Stimulated activated naive CD8-positive, alpha-beta T cell treated with anti-CD3 and anti-CD28 coated beads, Interleukin-15, Interleukin-2, amounts not matched to agents 100 ng/mL and 50 ng/mL, for 24 hours (primary cell): ENCODE results near the gene STRN3.
"Not testable (repeated sequence)": the region's sequence is repeated elsewhere in the genome, so short reads cannot be mapped to it uniquely, and the experiment has no call there.

Source experiments
- H3K27ac Mint-ChIP-seq: one replicate; pipeline ENCODE4 v1.8.0; 2021; ENCODE audit warnings: mild to moderate bottlenecking, mixed read lengths
- H3K27me3 Mint-ChIP-seq: one replicate; pipeline ENCODE4 v1.8.0; 2021; ENCODE audit warnings: mixed read lengths
- H3K36me3 Mint-ChIP-seq: one replicate; pipeline ENCODE4 v1.8.0; 2021; ENCODE audit warnings: low read depth, mixed read lengths
- H3K4me1 Mint-ChIP-seq: one replicate; pipeline ENCODE4 v1.8.0; 2021; ENCODE audit warnings: low read depth, mixed read lengths
- H3K4me3 Mint-ChIP-seq: one replicate; pipeline ENCODE4 v1.8.0; 2021; ENCODE audit warnings: mild to moderate bottlenecking, mixed read lengths
- H3K9me3 Mint-ChIP-seq: one replicate; pipeline ENCODE4 v1.8.0; 2021; ENCODE audit warnings: mixed read lengths

The STRN3 gene

GRCh38 chr14:30957813-30958370 is 68.3 kb downstream of the STRN3 start:
- Mint-ChIP-seq H3K27ac (peak overlapping the region; percentile 72), H3K4me3 (no peak overlapping the region), H3K36me3 (peaks cover 34% of the 10 kb centered on the region), H3K4me1 (peaks cover 46% of the 10 kb centered on the region), H3K27me3 (no peaks in the 10 kb centered on the region), H3K9me3 (no peaks in the 10 kb centered on the region)

GRCh38 chr14:30949651-30950050 is 76.5 kb downstream of the STRN3 start:
- Mint-ChIP-seq H3K27ac (no peak overlapping the region), H3K36me3 (peaks cover 59% of the 10 kb centered on the region), H3K4me1 (no peaks in the 10 kb centered on the region), H3K27me3 (no peaks in the 10 kb centered on the region), H3K9me3 (no peaks in the 10 kb centered on the region), H3K4me3 (no peak overlapping the region)

- Mint-ChIP-seq H3K36me3 (peaks cover 82% of the 10 kb centered on the region), H3K4me1 (no peaks in the 10 kb centered on the region), H3K9me3 (no peaks in the 10 kb centered on the region), H3K27me3 (no peaks in the 10 kb centered on the region), H3K4me3 (no peak overlapping the region), H3K27ac (no peak overlapping the region)
Measured at GRCh38 chr14:30943694-30944093, 82.5 kb downstream of the STRN3 start.

GRCh38 chr14:30940886-30941285 is 85.3 kb downstream of the STRN3 start:
- Mint-ChIP-seq H3K4me1 (no peaks in the 10 kb centered on the region), H3K36me3 (peaks cover 65% of the 10 kb centered on the region), H3K4me3 (no peak overlapping the region), H3K9me3 (no peaks in the 10 kb centered on the region), H3K27ac (no peak overlapping the region), H3K27me3 (no peaks in the 10 kb centered on the region)

- Mint-ChIP-seq H3K27ac (no peak overlapping the region), H3K36me3 (peaks cover 67% of the 10 kb centered on the region), H3K4me3 (no peak overlapping the region), H3K4me1 (no peaks in the 10 kb centered on the region), H3K27me3 (no peaks in the 10 kb centered on the region), H3K9me3 (no peaks in the 10 kb centered on the region)
Measured at GRCh38 chr14:30938617-30939016, 87.6 kb downstream of the STRN3 start.

- Mint-ChIP-seq H3K36me3 (peaks cover 53% of the 10 kb centered on the region), H3K9me3 (no peaks in the 10 kb centered on the region), H3K4me3 (no peak overlapping the region), H3K4me1 (no peaks in the 10 kb centered on the region), H3K27ac (no peak overlapping the region), H3K27me3 (no peaks in the 10 kb centered on the region)
Measured at GRCh38 chr14:30935445-30935844, 90.7 kb downstream of the STRN3 start.

- H3K27ac Mint-ChIP-seq, H3K27me3 Mint-ChIP-seq, H3K9me3 Mint-ChIP-seq, H3K4me1 Mint-ChIP-seq, H3K4me3 Mint-ChIP-seq: not testable (repeated sequence)
- H3K36me3 Mint-ChIP-seq: peaks cover 37% of the 10 kb centered on the region
Measured at GRCh38 chr14:30933937-30934336, 92.2 kb downstream of the STRN3 start.

GRCh38 chr14:30928462-30928861 is 97.7 kb downstream of the STRN3 start:
- peaks cover 13% of the 10 kb centered on the region for H3K4me1 Mint-ChIP-seq
- no peaks in the 10 kb centered on the region for H3K9me3 Mint-ChIP-seq
- no peak overlapping the region for H3K4me3 Mint-ChIP-seq
- H3K27me3 Mint-ChIP-seq: no peaks in the 10 kb centered on the region
- H3K36me3 Mint-ChIP-seq: peaks cover 9% of the 10 kb centered on the region
- H3K27ac Mint-ChIP-seq: no peak overlapping the region

- no peak overlapping the region for H3K4me3 Mint-ChIP-seq
- H3K4me1 Mint-ChIP-seq: peaks cover 13% of the 10 kb centered on the region
- H3K27me3 Mint-ChIP-seq: no peaks in the 10 kb centered on the region
- no peak overlapping the region for H3K27ac Mint-ChIP-seq
- H3K9me3 Mint-ChIP-seq: no peaks in the 10 kb centered on the region
- H3K36me3 Mint-ChIP-seq: peaks cover 16% of the 10 kb centered on the region
Measured at GRCh38 chr14:30925254-30925653, 100.9 kb downstream of the STRN3 start.

GRCh38 chr14:30921788-30922187 is 104.4 kb downstream of the STRN3 start:
- Mint-ChIP-seq H3K4me3 (no peak overlapping the region), H3K9me3 (no peaks in the 10 kb centered on the region), H3K27ac (no peak overlapping the region), H3K27me3 (no peaks in the 10 kb centered on the region), H3K36me3 (peaks cover 32% of the 10 kb centered on the region), H3K4me1 (no peaks in the 10 kb centered on the region)

GRCh38 chr14:30921305-30921704 is 104.9 kb downstream of the STRN3 start:
- Mint-ChIP-seq H3K36me3 (peaks cover 32% of the 10 kb centered on the region), H3K9me3 (no peaks in the 10 kb centered on the region), H3K4me1 (no peaks in the 10 kb centered on the region), H3K4me3 (no peak overlapping the region), H3K27ac (no peak overlapping the region), H3K27me3 (no peaks in the 10 kb centered on the region)

GRCh38 chr14:30915596-30915995 is 110.6 kb downstream of the STRN3 start:
- Mint-ChIP-seq H3K27ac (no peak overlapping the region), H3K27me3 (no peaks in the 10 kb centered on the region), H3K9me3 (no peaks in the 10 kb centered on the region), H3K4me1 (no peaks in the 10 kb centered on the region), H3K36me3 (peaks cover 23% of the 10 kb centered on the region), H3K4me3 (no peak overlapping the region)

- H3K4me3 Mint-ChIP-seq: no peak overlapping the region
- H3K4me1 Mint-ChIP-seq: no peaks in the 10 kb centered on the region
- no peak overlapping the region for H3K27ac Mint-ChIP-seq
- no peaks in the 10 kb centered on the region for H3K9me3 Mint-ChIP-seq
- H3K36me3 Mint-ChIP-seq: peaks cover 22% of the 10 kb centered on the region
- H3K27me3 Mint-ChIP-seq: no peaks in the 10 kb centered on the region
Measured at GRCh38 chr14:30914812-30915211, 111.4 kb downstream of the STRN3 start.

- H3K4me3 Mint-ChIP-seq: no peak overlapping the region
- no peaks in the 10 kb centered on the region for H3K27me3 Mint-ChIP-seq
- no peaks in the 10 kb centered on the region for H3K4me1 Mint-ChIP-seq
- peaks cover 25% of the 10 kb centered on the region for H3K36me3 Mint-ChIP-seq
- H3K9me3 Mint-ChIP-seq: no peaks in the 10 kb centered on the region
- no peak overlapping the region for H3K27ac Mint-ChIP-seq
Measured at GRCh38 chr14:30908826-30909225, 117.4 kb downstream of the STRN3 start.

- Mint-ChIP-seq H3K9me3 (no peaks in the 10 kb centered on the region), H3K27me3 (no peaks in the 10 kb centered on the region), H3K27ac (no peak overlapping the region), H3K4me1 (no peaks in the 10 kb centered on the region), H3K36me3 (peaks cover 26% of the 10 kb centered on the region), H3K4me3 (no peak overlapping the region)
Measured at GRCh38 chr14:30907659-30908057, 118.5 kb downstream of the STRN3 start.
